GM19438 (cell line): ENCODE data around the gene SFSWAP.
"Not testable (repeated sequence)": the region's sequence is repeated elsewhere in the genome, so short reads cannot be mapped to it uniquely, and the experiment has no call there.

Source experiments
- ATAC-seq: cut with Tn5 transposase; IDR thresholded peaks from one replicate; pipeline ENCODE4 v1.9.1; 2021; ENCODE audit warnings: low read depth; ENCODE audit not compliant: unreplicated experiment

Gene SFSWAP

GRCh38 chr12:131701705-131702572 is 9.0 kb upstream of the SFSWAP start:
- no peak for ATAC-seq

- ATAC-seq = no peak
These were observed 8.4 kb upstream of the SFSWAP start for GRCh38 chr12:131702573-131702877.

GRCh38 chr12:131703161-131703560 is 7.7 kb upstream of the SFSWAP start:
- no peak for ATAC-seq

- ATAC-seq = no peak
These were observed 6.4 kb upstream of the SFSWAP start for GRCh38 chr12:131704509-131704908.

GRCh38 chr12:131706709-131707108 is 4.2 kb upstream of the SFSWAP start:
- ATAC-seq = not testable (repeated sequence)

GRCh38 chr12:131709226-131709625 is 1.7 kb upstream of the SFSWAP start:
- no peak for ATAC-seq

GRCh38 chr12:131711551-131712205 is 788 bp downstream of the SFSWAP start:
- no peak for ATAC-seq

GRCh38 chr12:131713349-131713748 is 2.5 kb downstream of the SFSWAP start:
- no peak for ATAC-seq

- ATAC-seq = no peak
These were observed 3.9 kb downstream of the SFSWAP start for GRCh38 chr12:131714759-131715158.

GRCh38 chr12:131716282-131716681 is 5.4 kb downstream of the SFSWAP start:
- no peak for ATAC-seq

GRCh38 chr12:131720241-131720640 is 9.4 kb downstream of the SFSWAP start:
- ATAC-seq = no peak

- ATAC-seq = no peak
These were observed 10.0 kb downstream of the SFSWAP start for GRCh38 chr12:131720921-131721320.

GRCh38 chr12:131721548-131721947 is 10.7 kb downstream of the SFSWAP start:
- no peak for ATAC-seq

GRCh38 chr12:131723532-131723931 is 12.6 kb downstream of the SFSWAP start:
- ATAC-seq = no peak

- no peak for ATAC-seq
These were observed 13.6 kb downstream of the SFSWAP start for GRCh38 chr12:131724534-131724933.

- no peak for ATAC-seq
These were observed 14.6 kb downstream of the SFSWAP start for GRCh38 chr12:131725503-131725902.

GRCh38 chr12:131728720-131729119 is 17.8 kb downstream of the SFSWAP start:
- no peak for ATAC-seq

- ATAC-seq = no peak
These were observed 18.5 kb downstream of the SFSWAP start for GRCh38 chr12:131729254-131729955.

GRCh38 chr12:131732996-131733615 is 22.2 kb downstream of the SFSWAP start:
- ATAC-seq = no peak

GRCh38 chr12:131733874-131734273 is 23.0 kb downstream of the SFSWAP start:
- ATAC-seq = no peak
